Activated naive CD8-positive, alpha-beta T cell (primary cell): ENCODE data around the gene SASH1.
"Not testable (repeated sequence)": the region's sequence is repeated elsewhere in the genome, so short reads cannot be mapped to it uniquely, and the experiment has no call there.

Experiments
- H3K27ac Mint-ChIP-seq: one replicate; pipeline ENCODE4 v1.8.0; 2021; ENCODE audit warnings: mixed read lengths
- H3K27me3 Mint-ChIP-seq: one replicate; pipeline ENCODE4 v1.8.0; 2021; ENCODE audit warnings: mixed read lengths
- H3K36me3 Mint-ChIP-seq: one replicate; pipeline ENCODE4 v1.8.0; 2021; ENCODE audit warnings: mixed read lengths
- H3K4me1 Mint-ChIP-seq: one replicate; pipeline ENCODE4 v1.8.0; 2021; ENCODE audit warnings: low read depth, mixed read lengths
- H3K4me3 Mint-ChIP-seq: one replicate; pipeline ENCODE4 v1.8.0; 2021; ENCODE audit warnings: mild to moderate bottlenecking, mixed read lengths
- H3K9me3 Mint-ChIP-seq: one replicate; pipeline ENCODE4 v1.8.0; 2021; ENCODE audit warnings: low read depth, mixed read lengths

The SASH1 gene

DNA sequence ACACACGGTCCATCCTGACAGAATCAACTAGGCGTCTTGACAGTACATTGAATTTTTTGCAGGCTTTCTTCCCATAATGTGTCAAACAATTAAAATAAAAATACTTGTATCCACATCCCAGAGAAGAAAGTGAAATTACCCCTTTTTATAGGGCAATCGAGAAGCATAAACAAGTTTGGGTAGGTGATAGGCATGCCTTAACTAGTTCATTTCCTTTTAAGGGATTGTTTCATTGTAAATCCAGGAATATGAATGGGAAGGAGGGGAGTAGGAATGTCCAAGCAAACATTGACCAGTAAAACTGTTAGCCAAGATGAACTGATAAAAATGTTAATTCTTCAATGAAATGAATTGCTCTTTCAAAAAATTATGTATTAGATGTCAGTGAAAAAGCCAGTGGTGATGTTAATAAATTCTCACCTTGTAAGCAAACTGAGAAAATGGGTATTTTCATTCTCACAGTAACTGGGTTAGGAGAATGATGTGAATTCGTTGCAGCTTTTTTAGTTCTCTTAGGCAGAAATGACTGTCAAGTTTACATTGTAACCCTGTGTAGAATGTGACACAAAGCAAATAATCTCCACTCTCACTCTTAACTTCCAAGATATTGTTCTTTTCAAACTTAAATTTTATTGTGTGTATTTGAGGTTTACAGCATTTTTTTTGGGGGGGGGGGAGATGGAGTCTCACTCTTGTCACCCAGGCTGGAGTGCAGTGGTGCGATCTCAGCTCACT lies 31.6 kb downstream of the SASH1 start:
- Mint-ChIP-seq H3K4me3 (no peak overlapping the region), H3K4me1 (no peaks in the 10 kb centered on the region), H3K27ac (no peak overlapping the region), H3K9me3 (no peaks in the 10 kb centered on the region), H3K27me3 (peaks cover 2% of the 10 kb centered on the region), H3K36me3 (no peaks in the 10 kb centered on the region)

GRCh38 chr6:148375401-148375800 lies 32.8 kb downstream of the SASH1 start:
- Mint-ChIP-seq H3K27me3 (peaks cover 2% of the 10 kb centered on the region), H3K9me3 (no peaks in the 10 kb centered on the region), H3K27ac (no peak overlapping the region), H3K4me1 (no peaks in the 10 kb centered on the region), H3K4me3 (no peak overlapping the region), H3K36me3 (no peaks in the 10 kb centered on the region)

GRCh38 chr6:148379481-148379880 lies 36.8 kb downstream of the SASH1 start:
- peaks cover 3% of the 10 kb centered on the region for H3K27me3 Mint-ChIP-seq
- no peaks in the 10 kb centered on the region for H3K4me1 Mint-ChIP-seq
- H3K27ac Mint-ChIP-seq = no peak overlapping the region
- no peaks in the 10 kb centered on the region for H3K36me3 Mint-ChIP-seq
- no peak overlapping the region for H3K4me3 Mint-ChIP-seq
- H3K9me3 Mint-ChIP-seq = no peaks in the 10 kb centered on the region

DNA sequence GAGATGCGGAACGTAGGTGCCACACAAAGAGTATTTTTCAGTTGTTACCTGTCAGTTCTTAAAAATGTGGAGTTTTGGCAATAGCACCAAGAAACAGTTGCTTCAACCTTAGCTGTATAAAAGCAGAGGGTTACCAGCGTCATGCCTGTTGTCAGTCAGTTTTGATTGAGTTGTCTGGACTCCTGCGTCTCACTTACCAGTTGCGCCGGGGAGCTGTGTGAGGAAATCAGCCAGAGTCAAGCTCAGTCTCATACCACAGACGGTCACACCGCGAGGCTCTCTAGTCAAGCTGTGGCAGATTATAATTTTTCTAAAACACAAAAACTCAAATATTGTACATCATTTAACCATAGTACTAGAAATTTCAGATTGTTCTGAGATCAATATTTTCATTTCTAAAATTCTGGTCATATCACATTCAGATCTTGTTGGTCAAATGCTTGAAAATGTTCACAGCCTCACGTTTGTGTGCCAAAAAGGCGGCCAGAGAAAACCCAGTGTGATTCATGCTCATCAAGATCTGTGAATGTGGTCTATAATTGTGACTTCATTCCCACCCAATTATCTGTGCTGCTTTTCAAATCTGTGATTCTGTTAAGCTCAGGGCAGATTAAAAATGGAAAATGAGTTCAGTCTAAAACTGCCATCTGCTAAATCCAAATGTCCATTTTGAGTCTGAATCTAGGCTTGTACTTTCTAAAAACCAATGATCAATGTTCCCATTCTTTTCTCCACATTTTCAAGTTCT lies 37.5 kb downstream of the SASH1 start:
- Mint-ChIP-seq H3K4me1 (no peaks in the 10 kb centered on the region), H3K27me3 (peaks cover 3% of the 10 kb centered on the region), H3K4me3 (no peak overlapping the region), H3K36me3 (no peaks in the 10 kb centered on the region), H3K27ac (no peak overlapping the region), H3K9me3 (no peaks in the 10 kb centered on the region)

DNA sequence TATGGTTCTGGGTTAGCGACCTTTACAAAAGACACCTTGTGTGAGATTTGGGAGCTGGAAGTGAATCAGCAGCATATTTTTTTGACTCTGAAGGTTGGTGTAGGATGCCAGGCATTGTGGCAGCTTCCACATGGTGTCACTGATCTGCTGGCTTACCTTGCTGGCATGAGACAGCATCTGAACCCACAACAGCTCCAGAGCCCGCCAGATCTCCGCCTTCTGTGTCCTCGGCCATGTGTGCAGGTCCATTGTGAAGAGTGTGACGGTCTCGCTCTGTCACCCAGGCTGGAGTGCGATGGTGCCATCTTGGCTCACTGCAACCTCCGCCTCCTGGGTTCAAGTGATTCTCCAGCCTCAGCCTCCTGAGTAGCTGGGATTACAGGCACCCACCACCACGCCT lies 39.4 kb downstream of the SASH1 start:
- not testable (repeated sequence) for H3K27ac Mint-ChIP-seq, H3K9me3 Mint-ChIP-seq, H3K27me3 Mint-ChIP-seq, H3K4me3 Mint-ChIP-seq, H3K4me1 Mint-ChIP-seq, H3K36me3 Mint-ChIP-seq

DNA sequence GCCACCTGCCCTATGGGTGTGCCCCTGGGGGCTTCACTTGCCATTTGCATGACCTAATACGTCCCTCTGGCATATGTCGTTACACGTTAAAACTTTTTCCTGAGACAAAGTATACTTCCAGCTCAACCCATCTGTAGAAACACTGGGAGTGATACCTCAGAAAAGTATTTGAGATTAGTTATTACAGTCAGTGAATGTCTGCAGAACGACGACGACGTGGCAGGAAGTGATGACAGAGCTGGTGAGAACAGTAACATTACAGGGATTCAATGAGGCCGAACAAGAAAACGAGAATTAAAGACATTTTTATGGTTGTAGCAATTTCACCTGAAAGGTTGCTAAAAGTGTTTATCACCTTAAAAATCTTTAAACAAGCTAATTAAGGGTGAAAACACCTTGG lies 40.2 kb downstream of the SASH1 start:
- Mint-ChIP-seq H3K36me3 (no peaks in the 10 kb centered on the region), H3K27me3 (peaks cover 3% of the 10 kb centered on the region), H3K27ac (no peak overlapping the region), H3K4me3 (no peak overlapping the region), H3K4me1 (no peaks in the 10 kb centered on the region), H3K9me3 (no peaks in the 10 kb centered on the region)

DNA sequence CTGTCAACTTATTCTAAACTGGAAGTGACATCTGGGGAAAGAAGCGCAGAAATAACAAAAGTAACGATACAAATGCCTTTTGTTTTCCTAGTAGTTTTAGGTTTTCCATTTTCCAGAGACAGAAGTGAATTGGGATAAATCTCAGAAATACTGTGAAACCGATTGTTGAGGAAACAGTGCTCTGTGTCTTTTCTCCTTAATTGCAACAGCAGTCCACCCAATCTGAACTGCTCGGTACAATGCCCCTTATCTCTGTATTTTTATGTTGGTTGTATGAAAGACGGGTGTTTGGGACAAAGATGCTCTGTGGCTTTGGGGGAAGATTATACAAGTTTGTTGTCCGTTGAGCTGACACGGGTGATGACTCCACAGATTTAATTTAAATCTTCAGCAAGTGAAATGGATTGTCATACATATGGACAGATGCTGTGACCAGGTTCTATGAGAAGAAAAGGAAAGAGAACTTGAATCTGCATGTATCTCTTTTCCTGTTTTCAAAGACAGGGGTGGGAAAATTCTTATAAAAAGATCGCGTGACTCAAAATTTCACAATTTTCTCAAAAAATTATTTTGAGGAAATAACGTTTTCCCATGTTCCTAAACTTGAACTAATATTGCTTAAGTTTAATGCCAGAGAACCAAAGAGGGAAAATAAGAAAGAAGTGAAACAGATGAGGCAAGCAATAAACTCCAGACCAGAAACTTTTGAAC lies 41.2 kb downstream of the SASH1 start:
- H3K27me3 Mint-ChIP-seq = peaks cover 3% of the 10 kb centered on the region
- no peaks in the 10 kb centered on the region for H3K4me1 Mint-ChIP-seq
- H3K36me3 Mint-ChIP-seq = no peaks in the 10 kb centered on the region
- no peak overlapping the region for H3K27ac Mint-ChIP-seq
- H3K4me3 Mint-ChIP-seq = no peak overlapping the region
- H3K9me3 Mint-ChIP-seq = no peaks in the 10 kb centered on the region

DNA sequence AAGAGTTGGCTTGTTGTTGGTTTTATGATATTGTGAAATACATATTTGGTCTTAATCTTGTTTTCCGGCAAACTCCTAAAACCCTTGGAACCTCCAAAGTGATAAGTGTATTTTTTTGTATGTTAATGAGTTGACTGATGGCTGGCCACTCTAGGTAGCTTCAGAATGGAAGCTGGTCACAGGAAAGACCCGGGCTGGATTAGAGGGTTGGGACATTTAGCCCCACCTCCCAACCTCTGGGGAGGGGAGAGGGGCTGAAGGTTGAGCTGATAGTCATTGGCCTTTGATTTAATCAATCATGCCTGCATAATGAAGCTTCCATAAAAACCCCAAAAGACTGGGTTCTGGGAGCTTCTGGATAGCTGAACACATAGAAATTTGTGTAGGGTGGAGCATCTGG lies 42.7 kb downstream of the SASH1 start:
- no peak overlapping the region for H3K4me3 Mint-ChIP-seq
- H3K9me3 Mint-ChIP-seq = no peaks in the 10 kb centered on the region
- H3K4me1 Mint-ChIP-seq = no peaks in the 10 kb centered on the region
- H3K27ac Mint-ChIP-seq = no peak overlapping the region
- H3K27me3 Mint-ChIP-seq = peaks cover 5% of the 10 kb centered on the region
- H3K36me3 Mint-ChIP-seq = no peaks in the 10 kb centered on the region

DNA sequence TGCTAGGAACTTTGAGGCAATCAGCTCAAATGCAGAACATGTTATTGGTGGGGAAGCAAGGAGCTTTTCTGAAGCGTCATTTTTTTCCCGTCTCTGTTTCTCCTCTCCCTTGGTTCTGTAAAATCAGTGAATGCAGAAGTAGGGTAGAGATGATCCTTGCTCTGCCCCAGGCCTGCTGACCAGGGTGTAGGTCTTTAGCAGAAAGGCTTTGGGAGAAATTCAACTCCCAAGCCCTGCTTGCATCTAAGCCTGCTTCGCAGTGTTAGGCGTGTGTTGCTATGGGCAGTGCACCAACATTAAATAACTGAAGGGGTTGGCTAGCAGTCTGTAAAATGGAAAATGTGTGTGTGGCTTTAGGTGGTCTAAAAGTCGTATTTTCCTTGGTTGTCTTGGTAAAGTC lies 45.9 kb downstream of the SASH1 start:
- Mint-ChIP-seq H3K9me3 (no peaks in the 10 kb centered on the region), H3K27me3 (peaks cover 2% of the 10 kb centered on the region), H3K36me3 (no peaks in the 10 kb centered on the region), H3K4me3 (no peak overlapping the region), H3K4me1 (no peaks in the 10 kb centered on the region), H3K27ac (no peak overlapping the region)

GRCh38 chr6:148389086-148389485 lies 46.4 kb downstream of the SASH1 start:
- H3K4me1 Mint-ChIP-seq = no peaks in the 10 kb centered on the region
- peaks cover 3% of the 10 kb centered on the region for H3K27me3 Mint-ChIP-seq
- H3K27ac Mint-ChIP-seq = no peak overlapping the region
- no peaks in the 10 kb centered on the region for H3K36me3 Mint-ChIP-seq
- H3K4me3 Mint-ChIP-seq = no peak overlapping the region
- no peaks in the 10 kb centered on the region for H3K9me3 Mint-ChIP-seq

DNA sequence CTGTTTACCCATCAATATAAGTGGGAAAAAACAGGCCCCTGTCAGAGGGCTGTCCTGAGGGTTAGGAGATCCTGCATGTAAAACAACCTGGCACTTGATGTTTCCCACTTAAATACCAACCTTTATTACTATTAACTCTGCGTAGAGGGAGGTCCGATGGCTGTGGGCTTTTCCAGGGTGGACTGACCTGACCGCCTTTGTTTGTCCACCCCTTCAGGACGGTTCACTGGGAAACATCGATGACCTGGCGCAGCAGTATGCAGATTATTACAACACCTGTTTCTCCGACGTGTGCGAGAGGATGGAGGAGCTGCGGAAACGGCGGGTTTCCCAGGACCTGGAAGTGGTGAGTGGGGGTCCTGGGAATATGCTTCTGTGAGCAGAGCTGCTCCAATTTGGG lies 47.3 kb downstream of the SASH1 start:
- no peak overlapping the region for H3K27ac Mint-ChIP-seq
- H3K27me3 Mint-ChIP-seq = peaks cover 4% of the 10 kb centered on the region
- H3K4me3 Mint-ChIP-seq = no peak overlapping the region
- H3K4me1 Mint-ChIP-seq = no peaks in the 10 kb centered on the region
- no peaks in the 10 kb centered on the region for H3K9me3 Mint-ChIP-seq
- no peaks in the 10 kb centered on the region for H3K36me3 Mint-ChIP-seq

DNA sequence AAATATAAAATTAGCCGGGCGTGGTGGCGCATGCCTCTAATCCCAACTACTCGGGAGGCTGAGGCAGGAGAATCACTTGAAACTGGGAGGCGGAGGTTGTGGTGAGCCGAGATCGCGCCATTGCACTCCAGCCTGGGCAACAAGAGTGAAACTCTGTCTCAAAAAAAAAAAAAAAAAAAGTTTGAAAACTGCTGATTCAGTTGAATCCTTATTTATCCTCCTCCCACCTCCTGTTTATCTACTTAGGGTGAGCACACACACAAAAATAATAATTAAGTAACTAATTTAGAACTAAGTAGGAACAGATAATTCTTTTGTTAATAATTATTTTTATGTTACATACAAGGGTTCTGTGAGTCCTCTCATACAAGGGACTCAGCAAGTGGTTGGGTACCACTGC lies 49.5 kb downstream of the SASH1 start:
- H3K27me3 Mint-ChIP-seq = not testable (repeated sequence)

GRCh38 chr6:148392671-148393070 lies 50.0 kb downstream of the SASH1 start:
- Mint-ChIP-seq H3K36me3 (no peaks in the 10 kb centered on the region), H3K4me1 (no peaks in the 10 kb centered on the region), H3K4me3 (no peak overlapping the region), H3K9me3 (no peaks in the 10 kb centered on the region), H3K27ac (no peak overlapping the region), H3K27me3 (peaks cover 4% of the 10 kb centered on the region)

More for the DNA sequence above, 49.5 kb downstream of the SASH1 start:
- H3K9me3 Mint-ChIP-seq, H3K4me1 Mint-ChIP-seq, H3K36me3 Mint-ChIP-seq, H3K4me3 Mint-ChIP-seq, H3K27ac Mint-ChIP-seq: not testable (repeated sequence)

GRCh38 chr6:148395583-148396101 lies 53.0 kb downstream of the SASH1 start:
- Mint-ChIP-seq H3K27me3 (peaks cover 2% of the 10 kb centered on the region), H3K4me3 (no peak overlapping the region), H3K36me3 (no peaks in the 10 kb centered on the region), H3K27ac (no peak overlapping the region), H3K4me1 (no peaks in the 10 kb centered on the region), H3K9me3 (no peaks in the 10 kb centered on the region)

DNA sequence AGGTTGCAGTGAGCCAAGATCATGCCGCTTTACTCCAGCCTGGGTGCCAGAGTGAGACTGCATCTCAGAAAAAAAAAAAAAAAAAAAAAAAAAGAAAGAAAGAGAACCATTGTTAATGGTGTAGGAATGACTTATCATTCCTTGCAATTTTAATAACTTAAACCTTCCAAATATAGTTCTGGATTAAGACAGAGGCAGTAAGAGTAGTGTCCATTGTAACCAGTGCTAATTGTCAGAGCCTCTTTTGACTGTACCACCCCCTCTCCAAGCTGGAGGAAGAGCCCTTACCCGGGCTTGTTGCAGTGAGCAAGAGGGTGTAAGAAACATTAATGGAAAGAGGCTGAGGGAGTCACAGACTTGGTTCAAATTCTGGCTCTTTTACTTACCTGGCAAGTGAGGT lies 53.8 kb downstream of the SASH1 start:
- H3K4me3 Mint-ChIP-seq = no peak overlapping the region

More for the DNA sequence above, 53.8 kb downstream of the SASH1 start:
- Mint-ChIP-seq H3K9me3 (no peaks in the 10 kb centered on the region), H3K36me3 (no peaks in the 10 kb centered on the region), H3K27ac (no peak overlapping the region), H3K4me1 (no peaks in the 10 kb centered on the region), H3K27me3 (peaks cover 2% of the 10 kb centered on the region)
